OCI-LY1 (cell line): ENCODE measurements around the gene DTNBP1.

Experiments
- H2AFZ ChIP-seq: fragments of 200-600 bp; sonication (generic), shearing (Covaris generic); 2 replicates; pipeline ENCODE4 v1.6.0; 2014; ENCODE audit warnings: antibody characterized with exemption, mild to moderate bottlenecking, low read length
- H3F3A ChIP-seq: fragments of 200-600 bp; sonication (generic), shearing (Covaris generic); 2 replicates; pipeline ENCODE4 v1.6.0; 2014; ENCODE audit warnings: mild to moderate bottlenecking, antibody characterized with exemption, low read length, moderate library complexity; ENCODE audit not compliant: insufficient read depth
- H3K27ac ChIP-seq: fragments of 200-600 bp; sonication (generic); 2 replicates; pipeline ENCODE4 v1.5.1; 2014; ENCODE audit warnings: low read length, mixed run types, mild to moderate bottlenecking, low read depth; ENCODE audit not compliant: poor library complexity, severe bottlenecking
- H3K27me3 ChIP-seq: fragments of 200-600 bp; sonication (generic); 2 replicates; pipeline ENCODE4 v1.6.0; 2014; ENCODE audit warnings: antibody characterized with exemption, mild to moderate bottlenecking, low read length, moderate library complexity; ENCODE audit not compliant: insufficient read depth
- H3K36me3 ChIP-seq: fragments of 200-600 bp; sonication (generic); 2 replicates; pipeline ENCODE4 v1.6.1; 2014; ENCODE audit warnings: mild to moderate bottlenecking, antibody characterized with exemption, low read length, moderate library complexity, mixed read lengths; ENCODE audit not compliant: insufficient read depth
- H3K4me1 ChIP-seq: fragments of 200-600 bp; sonication (generic); 2 replicates; pipeline ENCODE4 v1.5.1; 2014; ENCODE audit warnings: mild to moderate bottlenecking, low read length, moderate library complexity; ENCODE audit not compliant: insufficient read depth, severe bottlenecking
- H3K4me2 ChIP-seq: fragments of 200-600 bp; sonication (generic), shearing (Covaris generic); 2 replicates; pipeline ENCODE4 v1.6.1; 2014; ENCODE audit warnings: low read length
- H3K4me3 ChIP-seq: fragments of 200-600 bp; sonication (generic); 2 replicates; pipeline ENCODE4 v1.5.1; 2014; ENCODE audit warnings: low read length, low read depth, mild to moderate bottlenecking, mixed read lengths; ENCODE audit not compliant: poor library complexity, severe bottlenecking
- H3K79me2 ChIP-seq: fragments of 200-600 bp; shearing (Covaris generic); 2 replicates; pipeline ENCODE4 v1.6.1; 2016; ENCODE audit warnings: mixed run types, low read length, mixed read lengths; ENCODE audit not compliant: insufficient read depth
- H3K9ac ChIP-seq: fragments of 200-600 bp; sonication (generic), shearing (Covaris generic); 2 replicates; pipeline ENCODE4 v1.6.1; 2014; ENCODE audit warnings: mild to moderate bottlenecking, low read length, mixed read lengths
- H3K9me2 ChIP-seq: fragments of 200-600 bp; sonication (generic), shearing (Covaris generic); 2 replicates; pipeline ENCODE4 v1.6.1; 2014; ENCODE audit warnings: low read depth, mild to moderate bottlenecking, low read length, mixed read lengths
- H3K9me3 ChIP-seq: fragments of 200-600 bp; shearing (Covaris generic); 2 replicates; pipeline ENCODE4 v1.6.1; 2014; ENCODE audit warnings: low read length, mixed read lengths
- H4K20me1 ChIP-seq: fragments of 200-600 bp; sonication (generic), shearing (Covaris generic); 2 replicates; pipeline ENCODE4 v1.6.0; 2016; ENCODE audit warnings: mild to moderate bottlenecking, low read length; ENCODE audit not compliant: insufficient read depth
- CTCF ChIP-seq: fragments of 200-600 bp; sonication (generic), shearing (Covaris generic); IDR thresholded peaks from 2 replicates; pipeline ENCODE4 v1.5.1; 2017; ENCODE audit warnings: mild to moderate bottlenecking, antibody characterized with exemption, low read length, moderate library complexity, mixed read lengths
- EZH2 ChIP-seq: fragments of 200-600 bp; sonication (generic), shearing (Covaris generic); IDR thresholded peaks from 2 replicates; pipeline ENCODE4 v1.8.0; 2017; ENCODE audit warnings: borderline replicate concordance, mixed run types, mild to moderate bottlenecking, antibody characterized with exemption, low read length, moderate library complexity, mixed read lengths

Gene DTNBP1

GRCh38 chr6:15608396-15608795 is 54.4 kb downstream of the DTNBP1 start:
- Histone ChIP-seq H3K9ac (no peak overlapping the region), H3K9me3 (no peaks in the 10 kb centered on the region), H3K36me3 (peaks cover 26% of the 10 kb centered on the region; the same call in 1 of the 2 replicates), H4K20me1 (no peaks in the 10 kb centered on the region), H3K27ac (no peak overlapping the region), H3K79me2 (no peaks in the 10 kb centered on the region), H3K9me2 (no peaks in the 10 kb centered on the region), H3K4me1 (no peaks in the 10 kb centered on the region), H3K4me3 (no peak overlapping the region), H3F3A (no peaks in the 10 kb centered on the region), H2AFZ (no peak overlapping the region), H3K4me2 (no peak overlapping the region), H3K27me3 (no peaks in the 10 kb centered on the region)
- TF ChIP-seq EZH2 (no peak), CTCF (no peak)

GRCh38 chr6:15607603-15608002 is 55.2 kb downstream of the DTNBP1 start:
- Histone ChIP-seq H3K36me3 (peaks cover 26% of the 10 kb centered on the region; the same call in 1 of the 2 replicates), H3K79me2 (no peaks in the 10 kb centered on the region), H3K4me1 (no peaks in the 10 kb centered on the region), H2AFZ (no peak overlapping the region), H3F3A (no peaks in the 10 kb centered on the region), H4K20me1 (no peaks in the 10 kb centered on the region), H3K9me3 (no peaks in the 10 kb centered on the region), H3K9ac (no peak overlapping the region), H3K9me2 (no peaks in the 10 kb centered on the region), H3K27me3 (no peaks in the 10 kb centered on the region), H3K4me3 (no peak overlapping the region), H3K4me2 (no peak overlapping the region), H3K27ac (no peak overlapping the region)
- no peak for TF ChIP-seq CTCF
- TF ChIP-seq EZH2 = no peak

GRCh38 chr6:15606347-15606746 is 56.5 kb downstream of the DTNBP1 start:
- Histone ChIP-seq H3K27ac (no peak overlapping the region), H4K20me1 (no peaks in the 10 kb centered on the region), H3K4me3 (no peak overlapping the region), H3K79me2 (no peaks in the 10 kb centered on the region), H3K9me2 (no peaks in the 10 kb centered on the region), H3K36me3 (peaks cover 18% of the 10 kb centered on the region; the same call in 1 of the 2 replicates), H3K9me3 (no peaks in the 10 kb centered on the region), H3K4me1 (no peaks in the 10 kb centered on the region), H3K4me2 (no peak overlapping the region), H3K27me3 (no peaks in the 10 kb centered on the region), H3K9ac (no peak overlapping the region), H3F3A (no peaks in the 10 kb centered on the region), H2AFZ (no peak overlapping the region)
- no peak for TF ChIP-seq CTCF
- no peak for TF ChIP-seq EZH2
